ENCODE measurements around the gene BSCL2. TPM values are rescaled to one million over a fixed set of nuclear protein-coding genes. Genes with fewer than 3 reads are reported as not detected.

BSCL2 gene
- total RNA-seq, 1 experiment from 2014 or later = 79.1 TPM

DNA sequence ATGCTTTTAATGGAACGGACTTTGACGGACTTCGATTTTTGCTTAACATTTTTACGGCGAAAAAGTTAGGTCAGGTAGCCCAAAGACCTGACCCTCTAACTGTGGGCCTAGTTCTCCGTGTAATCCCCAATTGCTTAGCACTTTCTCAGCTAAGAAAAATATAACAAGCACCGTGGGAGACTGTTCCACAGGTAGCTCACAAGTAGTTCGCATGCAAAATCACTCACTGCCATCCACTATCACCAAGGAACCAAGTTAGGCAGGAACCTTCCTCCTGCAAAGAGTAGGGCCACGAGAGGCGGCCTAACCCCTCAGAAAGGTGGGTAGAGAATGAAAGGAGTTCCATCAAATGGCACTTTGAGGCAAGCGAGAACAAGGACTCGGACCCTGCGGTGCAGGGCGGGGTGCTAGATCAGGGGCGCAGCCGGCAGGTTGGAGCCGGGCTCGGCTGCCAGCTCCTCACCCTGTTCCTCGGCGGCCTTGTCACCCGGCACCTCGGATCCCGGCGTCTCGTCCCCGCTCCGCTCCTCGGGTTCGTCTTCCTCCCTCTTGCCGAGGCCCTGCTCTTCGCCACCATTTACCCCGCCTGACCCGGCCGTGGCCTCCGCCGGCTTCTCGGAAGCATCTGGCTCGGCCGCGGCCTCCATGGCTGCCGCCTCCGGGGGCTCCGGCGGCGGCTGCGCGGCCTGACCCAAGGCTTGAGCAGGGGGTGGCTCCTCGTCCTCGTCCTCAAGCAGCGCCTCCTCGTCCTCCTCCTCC is 19.1 kb upstream of the BSCL2 start:
- Histone ChIP-seq H3K27me3 (ENCODE audit: low read length) (no peaks in the 10 kb centered on the region), H2AFZ (ENCODE audit: low read length) (no peak overlapping the region)

GRCh38 chr11:62725646-62726045 is 18.4 kb upstream of the BSCL2 start:
- no peaks in the 10 kb centered on the region for H3K9me3 ChIP-seq (ENCODE audit: low read length)
- H3K9me2 ChIP-seq (replicated peaks; ENCODE audit: insufficient read depth, low read length) = no peaks in the 10 kb centered on the region
- peaks cover 51% of the 10 kb centered on the region for H3K36me3 ChIP-seq (ENCODE audit: insufficient read depth, low read length)
- peak overlapping the region; percentile 89 for H3K4me3 ChIP-seq (ENCODE audit: low read length)
- H2AFZ ChIP-seq (ENCODE audit: low read length) = no peak overlapping the region
- H3K27me3 ChIP-seq (ENCODE audit: low read length) = no peaks in the 10 kb centered on the region
- DNase-seq = no peak
- H3K4me2 ChIP-seq (ENCODE audit: low read depth, low read length, poor library complexity, severe bottlenecking) = peak overlapping the region; percentile 89
- H3K9ac ChIP-seq (ENCODE audit: low read length) = peak overlapping the region; percentile 90
- peaks cover 80% of the 10 kb centered on the region for H3K79me2 ChIP-seq (ENCODE audit: low read length)
- peaks cover 27% of the 10 kb centered on the region for H3K4me1 ChIP-seq (ENCODE audit: low read length)
- peaks cover 25% of the 10 kb centered on the region for H4K20me1 ChIP-seq (ENCODE audit: insufficient read depth, low read depth, low read length)
- H3K27ac ChIP-seq (ENCODE audit: low read length) = peak overlapping the region; percentile 94

More for the DNA sequence above, 19.1 kb upstream of the BSCL2 start:
- Histone ChIP-seq H3K9ac (ENCODE audit: low read length) (peak overlapping the region; percentile 90), H3K9me3 (ENCODE audit: low read length) (no peaks in the 10 kb centered on the region), H3K4me2 (ENCODE audit: low read depth, low read length, poor library complexity, severe bottlenecking) (peak overlapping the region; percentile 89), H3K9me2 (replicated peaks; ENCODE audit: insufficient read depth, low read length) (no peaks in the 10 kb centered on the region), H3K36me3 (ENCODE audit: insufficient read depth, low read length) (peaks cover 45% of the 10 kb centered on the region), H3K79me2 (ENCODE audit: low read length) (peaks cover 79% of the 10 kb centered on the region), H3K4me3 (ENCODE audit: low read length) (peak overlapping the region; percentile 89), H3K27ac (ENCODE audit: low read length) (peak overlapping the region; percentile 94), H3K4me1 (ENCODE audit: low read length) (peaks cover 27% of the 10 kb centered on the region), H4K20me1 (ENCODE audit: insufficient read depth, low read depth, low read length) (peaks cover 25% of the 10 kb centered on the region)
- no peak for DNase-seq

DNA sequence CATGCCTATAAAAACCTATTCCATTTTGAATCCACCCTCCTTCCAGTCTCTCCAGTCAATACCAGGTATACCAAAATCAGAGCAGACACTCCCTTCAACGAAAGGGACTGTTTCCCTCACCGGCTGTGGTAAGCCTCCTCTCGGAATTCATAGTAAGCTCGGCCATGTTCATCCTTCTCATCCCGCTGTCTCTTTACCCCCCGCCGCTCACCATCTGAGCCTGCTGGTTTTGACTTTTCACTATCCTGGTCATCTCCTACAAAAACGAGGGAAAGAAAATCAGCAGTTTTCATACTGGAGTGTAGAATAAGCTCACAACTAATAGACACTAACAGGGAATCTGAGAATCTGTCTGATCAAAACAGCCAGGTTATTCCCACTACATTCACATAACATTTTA is 16.9 kb upstream of the BSCL2 start:
- Histone ChIP-seq H3K9ac (ENCODE audit: low read length) (peak overlapping the region; percentile 16; the same call in 1 of the 2 replicates), H3K4me3 (ENCODE audit: low read length) (peak overlapping the region; percentile 89; the same call in 1 of the 2 replicates), H3K27ac (ENCODE audit: low read length) (0 out of 2 replicates have a peak overlapping the region, but pooled peaks have one; percentile 94)

DNA sequence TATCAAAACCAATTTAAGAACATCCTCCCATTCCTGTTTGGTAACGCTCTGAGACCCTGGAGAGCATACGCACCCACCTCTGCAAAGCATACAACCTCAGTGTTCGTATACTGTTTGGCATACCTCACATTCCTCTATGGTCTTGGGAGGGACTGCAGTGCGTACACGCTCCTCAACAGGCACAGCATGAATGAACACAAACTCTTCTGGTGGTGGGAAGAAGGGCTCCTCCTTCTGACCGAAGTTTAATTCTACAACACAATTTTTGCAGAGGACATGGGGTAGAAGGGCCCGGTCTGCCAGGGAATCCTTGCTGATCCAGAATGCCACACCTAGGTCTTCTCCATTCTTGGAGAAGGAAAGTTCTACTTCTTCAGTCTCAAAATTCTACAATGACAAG is 14.8 kb upstream of the BSCL2 start:
- Histone ChIP-seq H3K79me2 (ENCODE audit: low read length) (peaks cover 74% of the 10 kb centered on the region), H3K4me2 (ENCODE audit: low read depth, low read length, poor library complexity, severe bottlenecking) (no peak overlapping the region), H3K27ac (ENCODE audit: low read length) (no peak overlapping the region), H3K9ac (ENCODE audit: low read length) (no peak overlapping the region), H3K9me3 (ENCODE audit: low read length) (no peaks in the 10 kb centered on the region), H3K36me3 (ENCODE audit: insufficient read depth, low read length) (peaks cover 77% of the 10 kb centered on the region), H4K20me1 (ENCODE audit: insufficient read depth, low read depth, low read length) (peaks cover 25% of the 10 kb centered on the region), H3K4me3 (ENCODE audit: low read length) (no peak overlapping the region), H2AFZ (ENCODE audit: low read length) (no peak overlapping the region), H3K27me3 (ENCODE audit: low read length) (no peaks in the 10 kb centered on the region), H3K9me2 (replicated peaks; ENCODE audit: insufficient read depth, low read length) (no peaks in the 10 kb centered on the region), H3K4me1 (ENCODE audit: low read length) (peaks cover 17% of the 10 kb centered on the region)
- no peak for DNase-seq

More for the DNA sequence above, 16.9 kb upstream of the BSCL2 start:
- Histone ChIP-seq H3K79me2 (ENCODE audit: low read length) (peaks cover 78% of the 10 kb centered on the region), H3K36me3 (ENCODE audit: insufficient read depth, low read length) (peaks cover 62% of the 10 kb centered on the region), H3K4me2 (ENCODE audit: low read depth, low read length, poor library complexity, severe bottlenecking) (peak overlapping the region; percentile 89), H2AFZ (ENCODE audit: low read length) (no peak overlapping the region), H3K9me3 (ENCODE audit: low read length) (no peaks in the 10 kb centered on the region), H3K9me2 (replicated peaks; ENCODE audit: insufficient read depth, low read length) (no peaks in the 10 kb centered on the region), H4K20me1 (ENCODE audit: insufficient read depth, low read depth, low read length) (peaks cover 25% of the 10 kb centered on the region), H3K27me3 (ENCODE audit: low read length) (no peaks in the 10 kb centered on the region), H3K4me1 (ENCODE audit: low read length) (peaks cover 17% of the 10 kb centered on the region)
- DNase-seq = no peak

- H3K27ac ChIP-seq (ENCODE audit: low read length) = no peak overlapping the region
- no peaks in the 10 kb centered on the region for H3K9me3 ChIP-seq (ENCODE audit: low read length)
- no peak overlapping the region for H3K4me2 ChIP-seq (ENCODE audit: low read depth, low read length, poor library complexity, severe bottlenecking)
- H3K9me2 ChIP-seq (replicated peaks; ENCODE audit: insufficient read depth, low read length) = no peaks in the 10 kb centered on the region
- peaks cover 5% of the 10 kb centered on the region for H3K4me1 ChIP-seq (ENCODE audit: low read length)
- H3K9ac ChIP-seq (ENCODE audit: low read length) = no peak overlapping the region
- peaks cover 62% of the 10 kb centered on the region for H3K79me2 ChIP-seq (ENCODE audit: low read length)
- no peak overlapping the region for H3K4me3 ChIP-seq (ENCODE audit: low read length)
- H3K36me3 ChIP-seq (ENCODE audit: insufficient read depth, low read length) = peaks cover 84% of the 10 kb centered on the region
- H3K27me3 ChIP-seq (ENCODE audit: low read length) = no peaks in the 10 kb centered on the region
- DNase-seq = no peak
- H4K20me1 ChIP-seq (ENCODE audit: insufficient read depth, low read depth, low read length) = 0 out of 2 replicates have a peak, but pooled peaks cover 4% of the 10 kb centered on the region
- H2AFZ ChIP-seq (ENCODE audit: low read length) = no peak overlapping the region
Measured at GRCh38 chr11:62719302-62719978, 12.2 kb upstream of the BSCL2 start.

- Histone ChIP-seq H3K79me2 (ENCODE audit: low read length) (peaks cover 35% of the 10 kb centered on the region), H3K36me3 (ENCODE audit: insufficient read depth, low read length) (peaks cover 80% of the 10 kb centered on the region), H2AFZ (ENCODE audit: low read length) (no peak overlapping the region), H3K27ac (ENCODE audit: low read length) (no peak overlapping the region), H3K27me3 (ENCODE audit: low read length) (no peaks in the 10 kb centered on the region), H3K9me3 (ENCODE audit: low read length) (no peaks in the 10 kb centered on the region), H3K9ac (ENCODE audit: low read length) (no peak overlapping the region), H3K4me1 (ENCODE audit: low read length) (no peaks in the 10 kb centered on the region), H3K4me2 (ENCODE audit: low read depth, low read length, poor library complexity, severe bottlenecking) (no peak overlapping the region), H3K4me3 (ENCODE audit: low read length) (no peak overlapping the region), H3K9me2 (replicated peaks; ENCODE audit: insufficient read depth, low read length) (no peaks in the 10 kb centered on the region), H4K20me1 (ENCODE audit: insufficient read depth, low read depth, low read length) (no peaks in the 10 kb centered on the region)
- DNase-seq = no peak
Measured at GRCh38 chr11:62716816-62717215, 9.6 kb upstream of the BSCL2 start.

DNA sequence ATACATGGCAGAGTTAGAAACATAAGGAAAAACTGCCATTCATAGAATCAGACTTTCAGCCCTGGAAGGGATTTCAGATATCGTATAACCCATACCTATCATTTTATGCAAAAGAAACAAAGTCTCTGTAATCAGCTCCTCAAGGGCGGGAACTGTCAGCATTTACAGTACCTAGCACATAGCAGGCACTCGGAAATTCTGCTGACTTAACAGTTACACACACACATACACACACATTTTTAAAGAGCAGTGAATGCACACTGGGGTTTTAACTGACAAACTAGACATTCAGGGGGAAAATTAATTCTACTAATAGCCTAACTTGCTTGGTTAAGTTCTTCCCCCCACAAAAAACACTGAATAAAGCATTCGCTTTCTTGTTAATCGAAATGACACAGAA is 9.0 kb upstream of the BSCL2 start:
- peaks cover 77% of the 10 kb centered on the region for H3K36me3 ChIP-seq (ENCODE audit: insufficient read depth, low read length)
- H3K27me3 ChIP-seq (ENCODE audit: low read length) = no peaks in the 10 kb centered on the region
- H3K9ac ChIP-seq (ENCODE audit: low read length) = no peak overlapping the region
- H3K79me2 ChIP-seq (ENCODE audit: low read length) = peaks cover 29% of the 10 kb centered on the region
- DNase-seq = no peak
- no peak overlapping the region for H3K27ac ChIP-seq (ENCODE audit: low read length)
- H3K4me3 ChIP-seq (ENCODE audit: low read length) = no peak overlapping the region
- no peaks in the 10 kb centered on the region for H3K9me2 ChIP-seq (replicated peaks; ENCODE audit: insufficient read depth, low read length)
- no peak overlapping the region for H2AFZ ChIP-seq (ENCODE audit: low read length)
- H3K9me3 ChIP-seq (ENCODE audit: low read length) = no peaks in the 10 kb centered on the region
- H4K20me1 ChIP-seq (ENCODE audit: insufficient read depth, low read depth, low read length) = no peaks in the 10 kb centered on the region
- H3K4me1 ChIP-seq (ENCODE audit: low read length) = no peaks in the 10 kb centered on the region
- H3K4me2 ChIP-seq (ENCODE audit: low read depth, low read length, poor library complexity, severe bottlenecking) = no peak overlapping the region

All from Karpas-422 (cell line).